ENCODE data around the gene DNAH14. TPM values are rescaled to one million over a fixed set of nuclear protein-coding genes. Genes with fewer than 3 reads are reported as not detected.

The DNAH14 gene
- total and polyA plus RNA-seq, 2 of the 8 experiments (the other 6 are each of a cell fraction or from before 2014, with no cell fraction given) = 8.4 to 40.7 TPM

- no peak for TF ChIP-seq JUN (IDR thresholded peaks at IDR 0.05; ENCODE audit: low read depth, low read length)
- no peak for TF ChIP-seq ATF2 (IDR thresholded peaks at IDR 0.05; ENCODE audit: low read length)
- no peak for TF ChIP-seq RAD21 (IDR thresholded peaks at IDR 0.05 in 1 of 2, conservative IDR thresholded peaks at IDR 0.05 in 1 of 2; ENCODE audit: low read depth in 2 of 2, low read length in 2 of 2)
- TF ChIP-seq SIX5 (IDR thresholded peaks at IDR 0.05; ENCODE audit: low read depth, low read length) = no peak
- TF ChIP-seq E2F6 (IDR thresholded peaks at IDR 0.05) = no peak
- TF ChIP-seq BCL11A (IDR thresholded peaks at IDR 0.05; ENCODE audit: low read depth in 2 of 2, low read length in 2 of 2) = no peak
- no peak for TF ChIP-seq RNF2 (IDR thresholded peaks at IDR 0.05; ENCODE audit: borderline replicate concordance, low read depth, low read length, missing control alignments, poor library complexity, severe bottlenecking)
- TF ChIP-seq TEAD4 (IDR thresholded peaks at IDR 0.05; ENCODE audit: low read depth, low read length) = no peak
- no peak for TF ChIP-seq GTF2F1 (IDR thresholded peaks at IDR 0.05; ENCODE audit: borderline replicate concordance, low read depth, low read length)
- TF ChIP-seq SUZ12 (IDR thresholded peaks at IDR 0.05; ENCODE audit: low read length) = no peak
- TF ChIP-seq TAF1 (IDR thresholded peaks at IDR 0.05; ENCODE audit: low read depth, low read length) = no peak
- no peak for TF ChIP-seq SAP30 (IDR thresholded peaks at IDR 0.05; ENCODE audit: insufficient read depth, insufficient replicate concordance, low read length)
- no peak for TF ChIP-seq ATF3 (IDR thresholded peaks at IDR 0.05; ENCODE audit: insufficient read depth, low read depth, low read length)
- TF ChIP-seq ZNF274 (IDR thresholded peaks at IDR 0.05; ENCODE audit: borderline replicate concordance, extremely low read depth, low read length) = no peak
- no peak for TF ChIP-seq BACH1 (IDR thresholded peaks at IDR 0.05; ENCODE audit: low read length)
Observed at GRCh38 chr1:225182716-225183115, 253.2 kb downstream of the DNAH14 start (continued).

Data from H1 (cell line).